Peyer's patch (tissue), 4 donors: ENCODE data around the gene PEAK1.

Experiments used
- CTCF ChIP-seq, 6 experiments: fragments of 450-650 bp in 4 of 6; fragments of 200-600 bp in 2 of 6; sonication (generic) in 1 of 6; IDR thresholded peaks; one replicate each; pipeline ENCODE4 v1.5.1; 2017 to 2019; ENCODE audit warnings: antibody characterized with exemption in 6 of 6, mild to moderate bottlenecking in 3 of 6, moderate library complexity in 1 of 6
- POLR2A ChIP-seq, 2 donors: fragments of 450-650 bp; IDR thresholded peaks; one replicate each; pipeline ENCODE4 v1.5.1; 2017; ENCODE audit warnings: antibody characterized with exemption in 2 of 2, mild to moderate bottlenecking in 2 of 2, moderate library complexity in 2 of 2

GRCh38 chr15:77296773-77297337, 123.0 kb downstream of the PEAK1 start:
- TF ChIP-seq CTCF (IDR thresholded peaks at IDR 0.05) (no peak), POLR2A (IDR thresholded peaks at IDR 0.05) (no peak)
